Measurements from ENCODE around the gene PYHIN1. TPM values are rescaled to one million over a fixed set of nuclear protein-coding genes. Genes with fewer than 3 reads are reported as not detected.

PYHIN1 gene
- total and polyA plus RNA-seq, 2 of the 8 experiments (the other 6 are each of a cell fraction or from before 2014, with no cell fraction given): not detected

- Histone ChIP-seq H3K9ac (replicated peaks in 1 of 4; ENCODE audit: extremely low read depth in 1 of 4, low read depth in 3 of 4, low read length in 3 of 4) (no peak overlapping the region), H4K8ac (ENCODE audit: extremely low read depth, insufficient read depth, low read length) (no peak overlapping the region), H2BK120ac (replicated peaks; ENCODE audit: low read depth, low read length) (no peak overlapping the region), H3K79me2 (ENCODE audit: control insufficient read depth in 1 of 2, insufficient read depth in 2 of 2, low read length in 2 of 2) (no peaks in the 10 kb centered on the region), H2AK5ac (ENCODE audit: low read depth, low read length) (no peak overlapping the region), H3K4me3 (ENCODE audit: extremely low read depth in 1 of 4, insufficient read depth in 2 of 4, low read depth in 3 of 4, low read length in 4 of 4) (no peak overlapping the region), H3K27ac (ENCODE audit: low read depth, low read length) (no peak overlapping the region), H2BK5ac (ENCODE audit: low read depth, low read length) (no peak overlapping the region), H3K27me3 (replicated peaks in 1 of 4; ENCODE audit: control insufficient read depth in 3 of 4, extremely low read depth in 1 of 4, insufficient read depth in 3 of 4, low read length in 3 of 4) (no peaks in the 10 kb centered on the region), H2BK12ac (ENCODE audit: low read depth, low read length) (no peak overlapping the region), H2BK15ac (ENCODE audit: low read length) (no peak overlapping the region), H3K4ac (replicated peaks; ENCODE audit: insufficient read length, low read depth, low read length) (no peak overlapping the region), H3K4me1 (replicated peaks in 1 of 4; ENCODE audit: control insufficient read depth in 3 of 4, insufficient read depth in 4 of 4, low read length in 3 of 4) (no peaks in the 10 kb centered on the region), H3K23me2 (ENCODE audit: low read depth, low read length) (no peaks in the 10 kb centered on the region), H3K36me3 (ENCODE audit: control insufficient read depth in 2 of 4, insufficient read depth in 4 of 4, low read length in 3 of 4) (no peaks in the 10 kb centered on the region), H3K4me2 (ENCODE audit: insufficient read depth in 1 of 2, low read depth in 2 of 2, low read length in 2 of 2) (no peak overlapping the region), H4K91ac (replicated peaks; ENCODE audit: insufficient read length, low read length) (no peak overlapping the region), H2AFZ (ENCODE audit: low read length) (no peak overlapping the region), H4K5ac (ENCODE audit: insufficient read length, low read depth, low read length) (no peak overlapping the region), H4K20me1 (replicated peaks in 1 of 2; ENCODE audit: control insufficient read depth in 1 of 2, insufficient read depth in 2 of 2, low read length in 2 of 2) (no peaks in the 10 kb centered on the region), H3K23ac (ENCODE audit: insufficient read length) (no peak overlapping the region), H3K9me3 (ENCODE audit: insufficient read depth in 2 of 2, low read depth in 1 of 2, low read length in 1 of 2) (no peaks in the 10 kb centered on the region), H3K18ac (ENCODE audit: extremely low read depth, low read length) (no peak overlapping the region), H3K56ac (replicated peaks; ENCODE audit: insufficient read length, low read depth, low read length) (no peak overlapping the region), H2BK20ac (ENCODE audit: low read length) (no peak overlapping the region), H3K14ac (ENCODE audit: insufficient read length) (no peak overlapping the region), H3K79me1 (ENCODE audit: low read depth, low read length) (no peaks in the 10 kb centered on the region)
- no peak for TF ChIP-seq POLR2A (IDR thresholded peaks at IDR 0.05; ENCODE audit: control extremely low read depth in 1 of 2, low read depth in 2 of 2, low read length in 2 of 2)
- no peak for TF ChIP-seq GTF2F1 (IDR thresholded peaks at IDR 0.05; ENCODE audit: borderline replicate concordance, low read depth, low read length)
- TF ChIP-seq POU5F1 (IDR thresholded peaks at IDR 0.05; ENCODE audit: low read depth, low read length): no peak
- TF ChIP-seq SP2 (IDR thresholded peaks at IDR 0.05; ENCODE audit: low read length): no peak
- TF ChIP-seq CTCF (IDR thresholded peaks at IDR 0.05; ENCODE audit: control extremely low read depth in 1 of 3, insufficient read depth in 1 of 3, low read depth in 1 of 3, low read length in 3 of 3): no peak
- TF ChIP-seq PHF8 (conservative IDR thresholded peaks at IDR 0.05; ENCODE audit: low read depth, low read length): no peak
- TF ChIP-seq RXRA (IDR thresholded peaks at IDR 0.05; ENCODE audit: insufficient read depth, low read depth, low read length): no peak
- no peak for TF ChIP-seq CREB1 (IDR thresholded peaks at IDR 0.05)
- TF ChIP-seq EGR1 (IDR thresholded peaks at IDR 0.05; ENCODE audit: borderline replicate concordance, low read depth, low read length): no peak
- no peak for TF ChIP-seq FOSL1 (IDR thresholded peaks at IDR 0.05; ENCODE audit: insufficient read depth, low read depth, low read length)
- no peak for TF ChIP-seq KDM5A (IDR thresholded peaks at IDR 0.05; ENCODE audit: low read length)
- ChIA-PET CTCF (ENCODE audit: partially characterized antibody) (no interaction called here), POLR2A (ENCODE audit: partially characterized antibody) (no interaction called here)
- FAIRE-seq (no peak), DNase-seq (ENCODE audit: low read depth in 1 of 2, low spot score in 2 of 2) (no peak)
These were observed 37.7 kb upstream of the PYHIN1 start for GRCh38 chr1:158893654-158894053.

All from H1 (cell line).